Measurements from ENCODE around the gene SLC24A5. TPM values are rescaled to one million over a fixed set of nuclear protein-coding genes. Genes with fewer than 3 reads are reported as not detected.

SLC24A5 gene
- total and polyA plus RNA-seq, 2 donors (not counting 3 experiments of a cell fraction or from before 2014, with no cell fraction given): not detected

DNA sequence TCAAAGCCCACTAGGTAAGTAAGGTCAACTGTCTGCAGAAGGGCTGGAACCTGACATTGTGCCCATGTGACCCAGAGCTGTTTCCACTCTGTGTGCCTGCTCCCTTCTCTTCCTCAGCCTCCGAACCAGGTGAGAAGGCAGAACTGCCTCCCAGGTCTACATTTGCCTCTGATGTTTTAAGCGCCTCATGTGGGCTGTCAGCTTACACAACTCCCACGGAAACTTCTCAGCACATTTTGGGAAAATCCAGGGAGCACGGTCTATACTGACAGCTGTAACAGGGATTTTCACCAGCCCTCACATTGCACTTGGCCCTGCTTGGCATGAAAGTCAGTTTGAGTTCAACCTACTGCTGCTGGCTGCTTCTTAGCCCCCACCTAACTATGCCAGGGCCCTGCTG lies 46.9 kb upstream of the SLC24A5 start:
- H2AFZ ChIP-seq (ENCODE audit: low read depth, low read length): no peak overlapping the region
- H3K27ac ChIP-seq (ENCODE audit: insufficient read depth, low read depth, low read length): no peak overlapping the region
- dilution Hi-C loops (cut with MboI; ENCODE audit: extremely low pct_ligation_motif_present, low sequenced_read_pairs): no loop called here
- no peak for DNase-seq (ENCODE audit: low read depth, low spot score)
- H3K27me3 ChIP-seq (ENCODE audit: control insufficient read depth in 2 of 2, insufficient read depth in 2 of 2, low read length in 2 of 2): peaks cover 11 to 14% of the 10 kb centered on the region in 2 experiments
- H3K4me1 ChIP-seq (ENCODE audit: control insufficient read depth, extremely low read depth, insufficient read depth, low read length): no peaks in the 10 kb centered on the region
- no peaks in the 10 kb centered on the region for H3K9me1 ChIP-seq (replicated peaks; ENCODE audit: control insufficient read depth, extremely low read depth, insufficient read depth, low read length)
- POLR2A ChIA-PET: no interaction called here
- CTCF ChIA-PET: no interaction called here
- H3K4me2 ChIP-seq (ENCODE audit: insufficient read depth, low read length): no peak overlapping the region
- H3K4me3 ChIP-seq (replicated peaks in 1 of 3; ENCODE audit: insufficient read depth in 1 of 3, low read depth in 1 of 3, low read length in 3 of 3): no peak overlapping the region
- H3K36me3 ChIP-seq (ENCODE audit: control insufficient read depth in 2 of 2, extremely low read depth in 1 of 2, insufficient read depth in 2 of 2, low read length in 2 of 2): no peaks in the 10 kb centered on the region
- intact Hi-C loops (cut with micrococcal nuclease): no loop called here
- H3K9me3 ChIP-seq (replicated peaks; ENCODE audit: control insufficient read depth, insufficient read depth, low read length): no peaks in the 10 kb centered on the region
- no peaks in the 10 kb centered on the region for H3K79me2 ChIP-seq (ENCODE audit: control insufficient read depth, insufficient read depth, low read length)
- no peaks in the 10 kb centered on the region for H4K20me1 ChIP-seq (replicated peaks; ENCODE audit: control insufficient read depth, extremely low read depth, insufficient read depth, low read length)
- H3K9ac ChIP-seq (replicated peaks; ENCODE audit: extremely low read depth, insufficient read depth, low read length): no peak overlapping the region
- no peak for FAIRE-seq
- TF ChIP-seq, protein P1, sequence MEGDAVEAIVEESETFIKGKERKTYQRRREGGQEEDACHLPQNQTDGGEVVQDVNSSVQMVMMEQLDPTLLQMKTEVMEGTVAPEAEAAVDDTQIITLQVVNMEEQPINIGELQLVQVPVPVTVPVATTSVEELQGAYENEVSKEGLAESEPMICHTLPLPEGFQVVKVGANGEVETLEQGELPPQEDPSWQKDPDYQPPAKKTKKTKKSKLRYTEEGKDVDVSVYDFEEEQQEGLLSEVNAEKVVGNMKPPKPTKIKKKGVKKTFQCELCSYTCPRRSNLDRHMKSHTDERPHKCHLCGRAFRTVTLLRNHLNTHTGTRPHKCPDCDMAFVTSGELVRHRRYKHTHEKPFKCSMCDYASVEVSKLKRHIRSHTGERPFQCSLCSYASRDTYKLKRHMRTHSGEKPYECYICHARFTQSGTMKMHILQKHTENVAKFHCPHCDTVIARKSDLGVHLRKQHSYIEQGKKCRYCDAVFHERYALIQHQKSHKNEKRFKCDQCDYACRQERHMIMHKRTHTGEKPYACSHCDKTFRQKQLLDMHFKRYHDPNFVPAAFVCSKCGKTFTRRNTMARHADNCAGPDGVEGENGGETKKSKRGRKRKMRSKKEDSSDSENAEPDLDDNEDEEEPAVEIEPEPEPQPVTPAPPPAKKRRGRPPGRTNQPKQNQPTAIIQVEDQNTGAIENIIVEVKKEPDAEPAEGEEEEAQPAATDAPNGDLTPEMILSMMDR (IDR thresholded peaks at IDR 0.05; ENCODE audit: extremely low read depth in 1 of 2, insufficient read depth in 1 of 2, low read depth in 1 of 2, low read length in 2 of 2): no peak
- TF ChIP-seq MYC (IDR thresholded peaks at IDR 0.05; ENCODE audit: low read depth, low read length) (no peak), FOS (IDR thresholded peaks at IDR 0.05; ENCODE audit: borderline replicate concordance, insufficient read depth, low read length) (no peak), JUN (IDR thresholded peaks at IDR 0.05; ENCODE audit: borderline replicate concordance, insufficient read depth, insufficient read length, low read depth) (no peak), GATA2 (IDR thresholded peaks at IDR 0.05; ENCODE audit: insufficient read depth, insufficient read length, low read depth, low read length) (no peak), POLR2AphosphoS5 (IDR thresholded peaks at IDR 0.05; ENCODE audit: insufficient read depth, low read depth, low read length) (no peak), POLR2A (IDR thresholded peaks at IDR 0.05; ENCODE audit: low read depth, low read length) (no peak)
- TF ChIP-seq, protein P2, sequence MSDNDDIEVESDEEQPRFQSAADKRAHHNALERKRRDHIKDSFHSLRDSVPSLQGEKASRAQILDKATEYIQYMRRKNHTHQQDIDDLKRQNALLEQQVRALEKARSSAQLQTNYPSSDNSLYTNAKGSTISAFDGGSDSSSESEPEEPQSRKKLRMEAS (IDR thresholded peaks at IDR 0.05; ENCODE audit: insufficient read depth, insufficient read length): no peak
- BruUV-seq (replicated peaks): no TSS peak

Measured in endothelial cell of umbilical vein (primary cell).